SKM-1 (cell line): ENCODE measurements around the gene CEACAM5.
"Not testable (repeated sequence)": the region's sequence is repeated elsewhere in the genome, so short reads cannot be mapped to it uniquely, and the experiment has no call there.

Experiments used
- DNase-seq: peaks from one replicate; lab custom pipeline; 2025; ENCODE audit not compliant: unreplicated experiment; lab: John Stamatoyannopoulos, UW

CEACAM5 gene

DNA sequence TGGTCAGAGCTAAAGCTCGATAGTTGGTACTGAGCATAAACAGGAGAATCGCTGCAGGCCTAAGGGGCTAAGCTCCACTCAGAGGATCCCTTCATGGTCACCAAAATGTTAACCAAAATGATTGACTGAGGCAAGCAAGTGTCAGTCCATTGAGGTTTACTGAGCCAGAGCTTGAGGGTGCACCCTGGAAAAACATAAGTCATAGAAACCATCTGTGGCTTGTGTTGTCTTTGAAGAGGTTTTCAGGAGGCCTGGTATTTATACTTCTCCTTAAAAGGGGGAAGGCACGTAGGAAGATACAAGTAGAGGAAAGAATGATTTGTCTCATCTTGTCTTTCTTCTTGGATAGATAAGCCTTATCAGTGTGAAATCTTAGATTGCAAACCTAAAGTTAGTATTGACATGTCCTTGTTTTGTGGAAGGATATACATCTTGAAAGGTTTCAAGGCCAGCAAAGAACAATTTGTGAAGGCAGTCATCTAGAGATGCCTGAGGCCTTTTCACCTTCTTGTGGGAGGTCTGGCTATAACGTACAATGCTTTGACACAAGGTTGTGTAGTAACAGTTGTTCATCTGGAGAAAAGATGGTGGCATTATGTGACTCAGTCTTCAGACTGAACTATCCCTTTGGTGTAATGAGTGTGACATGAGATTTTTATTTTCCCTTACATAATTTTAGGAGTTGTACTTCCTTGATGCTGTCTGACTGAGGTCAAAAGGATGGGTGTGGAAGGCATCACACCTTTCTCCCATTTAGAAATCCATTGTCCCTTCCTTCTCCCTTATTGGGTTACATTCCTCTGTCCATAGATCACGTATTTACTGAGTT lies 32.2 kb downstream of the CEACAM5 start:
- no peak for DNase-seq

DNA sequence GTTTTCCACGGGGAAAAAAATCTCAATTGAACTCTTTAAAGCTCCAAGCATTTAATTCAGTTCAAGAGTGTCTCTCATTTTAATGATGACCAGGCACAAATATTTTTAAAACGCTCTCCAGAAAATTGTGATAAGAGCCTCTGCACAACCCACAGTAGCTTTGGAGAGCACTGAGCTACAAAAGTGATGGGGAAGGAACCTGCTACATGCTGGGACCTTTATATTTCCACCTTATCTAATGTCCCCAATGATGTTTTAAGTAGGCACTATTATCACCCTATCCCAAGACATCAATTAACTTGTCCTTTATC lies 32.8 kb downstream of the CEACAM5 start:
- DNase-seq = no peak

DNA sequence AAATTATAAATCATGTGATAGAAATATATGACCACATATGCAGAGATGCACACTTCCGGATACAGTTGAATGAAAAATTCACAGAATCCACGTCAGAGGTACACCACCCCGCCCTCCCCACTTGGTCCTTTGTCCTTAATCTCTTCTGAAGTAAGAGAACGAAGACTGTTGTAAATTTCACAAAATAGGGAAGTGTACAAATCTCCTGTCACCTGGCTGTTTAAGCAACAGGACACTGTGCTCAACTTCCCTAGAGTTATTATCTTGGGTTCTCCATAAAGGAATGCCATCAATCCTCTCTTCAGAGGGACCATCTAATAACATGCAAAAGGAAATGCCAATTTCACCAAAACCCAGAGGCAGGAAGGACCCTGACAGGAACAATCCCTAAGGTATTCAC lies 36.4 kb downstream of the CEACAM5 start:
- DNase-seq = no peak

DNA sequence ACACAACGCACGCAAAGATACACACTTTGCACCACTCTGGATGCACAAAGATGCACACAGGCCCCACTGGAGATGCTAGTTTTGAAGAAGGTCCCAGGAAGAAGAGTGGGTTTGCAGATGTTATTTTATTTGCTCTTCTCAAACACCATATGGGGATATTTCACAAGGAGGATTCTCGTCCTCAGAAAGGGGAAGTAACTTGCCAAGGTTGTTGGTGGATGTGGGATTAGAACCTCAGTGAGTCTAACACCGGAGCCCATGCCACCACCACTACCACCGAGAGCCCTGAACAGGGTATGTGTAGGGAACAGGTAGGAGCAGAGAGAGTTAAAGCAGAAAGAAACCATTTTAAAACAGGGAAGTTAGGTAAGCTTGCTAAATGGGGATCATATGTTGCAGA lies 37.3 kb downstream of the CEACAM5 start:
- DNase-seq = no peak

DNA sequence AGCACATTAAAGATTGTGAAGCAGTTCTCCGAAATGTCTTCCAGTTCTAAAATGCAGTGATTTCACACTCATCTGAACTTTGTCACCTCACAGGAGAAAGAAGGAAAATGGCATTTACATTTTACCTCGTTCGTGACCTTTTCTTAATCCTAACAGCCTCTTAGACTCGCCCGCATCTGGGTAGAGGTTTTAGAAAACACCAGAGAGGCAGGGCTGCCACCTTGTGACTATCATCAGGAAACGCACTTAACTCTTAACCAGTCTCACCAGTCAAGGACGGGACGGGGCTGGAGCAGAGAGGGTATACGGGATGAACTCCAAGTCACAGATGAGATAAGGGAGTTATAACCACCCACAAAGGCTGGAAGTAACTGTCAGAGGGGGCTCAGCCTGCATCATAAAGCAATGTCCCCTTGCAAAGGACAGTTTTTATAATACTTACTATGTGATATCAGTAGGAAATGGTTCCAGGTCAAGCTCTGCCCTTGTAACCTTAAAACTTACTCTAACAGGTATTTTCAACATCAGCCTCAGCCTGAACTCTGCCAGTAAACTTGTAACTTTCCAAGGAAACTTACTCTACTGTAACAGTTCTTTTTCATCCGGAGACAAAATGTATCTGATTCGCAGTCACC lies 38.3 kb downstream of the CEACAM5 start:
- DNase-seq = no peak

DNA sequence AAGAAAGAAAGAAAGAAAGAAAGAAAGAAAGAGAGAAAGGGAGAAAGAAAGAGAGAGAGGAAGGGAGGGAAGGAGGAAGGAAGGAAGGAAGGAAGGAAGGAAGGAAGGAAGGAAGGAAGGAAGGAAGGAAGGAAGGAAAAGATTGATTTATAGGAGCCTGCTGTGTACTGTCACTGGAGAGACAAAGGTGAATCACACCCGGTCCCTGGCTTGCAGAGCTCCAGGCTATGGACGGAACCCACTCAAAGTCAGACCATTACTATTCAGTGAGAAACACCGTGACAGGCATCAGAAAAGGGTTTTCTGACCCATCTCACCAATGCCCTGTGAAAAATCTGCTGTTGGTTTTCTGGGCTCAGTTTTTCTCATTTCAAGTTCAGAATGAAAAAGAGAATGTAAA lies 39.6 kb downstream of the CEACAM5 start:
- DNase-seq = no peak

DNA sequence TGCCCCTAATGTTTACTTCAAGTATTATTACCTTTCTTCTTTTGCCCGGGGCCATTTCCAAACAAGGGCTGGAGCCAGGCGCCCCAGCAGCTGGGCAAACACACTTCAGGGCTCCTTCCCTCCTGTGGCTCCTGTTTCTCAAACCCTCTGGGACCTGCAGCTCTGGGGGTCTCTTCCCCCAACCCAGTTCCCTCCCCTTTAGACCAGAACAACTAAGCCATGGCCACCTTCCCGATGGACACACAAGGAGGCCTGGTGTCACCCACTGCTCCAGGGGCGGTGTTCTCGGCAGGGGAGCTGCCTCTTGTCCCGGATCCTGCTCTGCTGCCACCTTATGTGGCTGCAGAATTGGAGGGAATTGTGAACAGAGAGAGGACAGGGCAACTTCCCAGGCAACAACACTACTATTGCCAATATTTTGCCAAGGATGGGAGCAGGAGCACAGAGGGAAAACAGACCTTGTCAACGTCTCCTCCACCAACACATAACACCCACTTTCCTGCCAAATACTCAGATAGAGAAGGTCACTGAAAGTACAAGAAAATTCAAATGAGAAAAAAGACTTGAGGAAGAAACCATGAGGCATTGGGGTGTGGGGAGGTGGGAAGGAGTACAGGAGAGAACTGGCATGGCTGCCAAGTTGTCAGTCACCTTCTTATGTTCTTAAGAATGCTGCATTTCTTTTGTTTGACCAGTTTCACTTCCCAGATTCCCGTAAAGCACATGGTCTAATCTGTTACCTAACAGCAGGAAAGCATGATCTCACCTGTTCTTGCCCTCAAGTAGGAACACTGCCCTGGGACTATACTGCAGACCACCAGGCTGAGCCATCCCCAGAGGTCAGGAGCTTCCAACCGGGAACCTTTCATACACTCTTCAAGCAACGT lies 42.1 kb downstream of the CEACAM5 start:
- not testable (repeated sequence) for DNase-seq

DNA sequence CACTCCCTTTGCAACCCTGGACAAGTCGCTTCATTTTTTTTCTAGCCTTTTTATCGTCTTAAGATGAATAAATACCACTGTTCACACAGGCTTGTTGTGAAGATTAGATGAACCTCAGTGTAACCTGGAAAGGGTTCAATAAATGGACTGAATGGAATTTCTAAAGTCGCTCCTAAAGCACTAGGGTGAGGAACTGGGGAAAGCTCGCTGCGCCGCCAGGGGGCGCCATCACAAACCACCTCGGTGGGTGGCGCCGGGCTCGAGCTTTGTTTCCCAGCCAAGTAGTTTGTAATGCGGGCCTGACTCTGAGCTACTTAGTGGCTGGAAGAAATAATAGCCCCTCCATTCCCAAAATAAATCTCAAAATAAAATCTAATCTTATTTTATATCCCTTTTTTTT lies 44.7 kb downstream of the CEACAM5 start:
- DNase-seq = no peak

DNA sequence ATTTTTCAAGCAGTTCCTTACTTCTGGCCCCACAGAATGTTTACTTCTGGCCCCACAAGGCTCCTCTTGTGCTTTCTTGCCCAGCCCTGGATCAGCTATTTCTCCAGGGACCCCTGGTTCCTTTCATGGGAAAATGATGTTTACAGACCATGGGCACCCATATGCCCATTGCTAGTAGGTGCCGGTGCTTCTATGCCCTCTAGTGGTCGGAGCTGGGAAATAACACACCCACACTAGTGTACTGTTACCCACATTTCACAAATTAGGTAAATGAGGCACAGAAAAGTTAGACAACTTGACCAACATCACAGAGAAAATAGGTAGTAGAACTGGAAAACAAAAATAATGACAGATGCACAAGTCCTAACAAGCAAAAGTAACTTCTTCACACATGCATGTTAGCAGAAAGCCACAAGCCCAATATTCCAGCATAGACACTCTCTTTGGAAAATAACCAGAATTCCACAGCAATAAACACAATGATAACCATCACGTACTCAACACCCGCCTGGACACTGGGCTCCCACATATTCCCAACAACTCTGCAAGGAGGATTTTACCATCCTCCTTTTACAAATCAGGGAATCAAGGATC lies 45.6 kb downstream of the CEACAM5 start:
- DNase-seq = no peak

DNA sequence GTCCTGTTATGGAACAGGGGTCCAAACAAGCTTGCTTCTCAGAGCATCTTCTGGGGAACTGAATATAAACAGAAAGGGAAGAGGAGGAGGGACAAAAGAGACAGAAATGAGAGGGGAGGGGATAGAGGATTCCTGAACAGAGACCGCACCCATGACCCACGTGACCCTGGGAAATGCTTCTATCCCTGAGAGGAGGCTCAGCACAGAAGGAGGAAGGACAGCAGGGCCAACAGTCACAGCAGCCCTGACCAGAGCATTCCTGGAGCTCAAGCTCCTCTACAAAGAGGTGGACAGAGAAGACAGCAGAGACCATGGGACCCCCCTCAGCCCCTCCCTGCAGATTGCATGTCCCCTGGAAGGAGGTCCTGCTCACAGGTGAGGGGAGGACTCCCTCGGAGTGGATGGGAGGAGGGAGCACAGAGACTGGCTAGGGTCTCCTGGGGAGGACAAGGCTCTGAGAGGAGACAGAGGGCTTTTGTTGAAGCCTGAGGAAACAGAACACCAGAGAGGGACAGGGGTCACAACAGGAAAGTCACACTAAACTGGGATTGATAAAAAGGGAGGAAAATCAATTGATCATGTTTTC lies 47.0 kb downstream of the CEACAM5 start, which contains the start of gene CEACAM6:
TSS of gene CEACAM6 (plus strand) at position 203 of the 586 bp plus-strand sequence. CDS start at position 312, 109 bp downstream.
- DNase-seq = no peak

DNA sequence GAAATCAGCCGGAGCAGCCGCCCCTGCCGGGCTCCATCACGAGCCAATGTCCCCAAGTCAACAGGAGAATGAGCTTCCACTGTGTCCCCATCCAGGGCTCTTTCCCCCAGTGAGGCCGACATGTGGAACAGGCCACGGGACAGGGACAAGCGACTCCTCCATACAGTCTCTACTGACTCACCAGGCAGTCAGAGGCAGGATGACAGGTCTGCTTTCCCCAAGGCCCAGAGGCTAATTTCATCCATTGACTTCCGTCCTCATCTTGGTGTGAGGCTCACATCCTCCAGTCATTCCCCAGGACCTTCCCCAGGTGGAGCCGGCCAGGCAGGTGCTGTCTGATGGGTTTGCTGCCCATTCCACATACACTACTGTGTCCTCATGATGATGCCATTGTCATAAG lies 50.4 kb downstream of the CEACAM5 start:
- no peak for DNase-seq

DNA sequence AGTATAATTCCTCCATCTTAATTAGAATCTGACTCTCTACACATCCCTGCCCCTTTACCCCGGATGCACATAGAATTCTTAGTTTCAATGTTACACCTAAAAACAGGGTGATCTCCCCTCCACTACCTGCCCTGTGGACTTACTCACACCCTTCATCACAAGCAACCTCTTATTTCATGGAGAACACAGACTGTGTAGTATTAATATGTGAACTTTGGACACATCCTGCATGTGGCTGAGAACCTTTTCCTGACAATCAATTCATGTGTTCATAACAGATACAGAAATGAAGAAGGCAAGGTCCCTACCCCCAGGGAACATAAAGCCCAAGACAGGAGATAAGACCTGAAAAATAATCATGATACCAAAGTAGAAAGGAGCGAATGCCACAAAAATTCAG lies 58.7 kb downstream of the CEACAM5 start:
- DNase-seq = no peak

DNA sequence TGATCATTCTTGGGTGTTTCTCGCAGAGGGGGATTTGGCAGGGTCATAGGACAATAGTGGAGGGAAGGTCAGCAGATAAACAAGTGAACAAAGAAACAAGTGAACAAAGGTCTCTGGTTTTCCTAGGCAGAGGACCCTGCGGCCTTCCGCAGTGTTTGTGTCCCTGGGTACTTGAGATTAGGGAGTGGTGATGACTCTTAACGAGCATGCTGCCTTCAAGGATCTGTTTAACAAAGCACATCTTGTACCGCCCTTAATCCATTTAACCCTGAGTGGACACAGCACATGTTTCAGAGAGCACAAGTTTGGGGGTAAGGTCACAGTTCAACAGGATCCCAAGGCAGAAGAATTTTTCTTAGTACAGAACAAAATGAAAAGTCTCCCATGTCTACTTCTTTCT lies 59.7 kb downstream of the CEACAM5 start:
- not testable (repeated sequence) for DNase-seq

DNA sequence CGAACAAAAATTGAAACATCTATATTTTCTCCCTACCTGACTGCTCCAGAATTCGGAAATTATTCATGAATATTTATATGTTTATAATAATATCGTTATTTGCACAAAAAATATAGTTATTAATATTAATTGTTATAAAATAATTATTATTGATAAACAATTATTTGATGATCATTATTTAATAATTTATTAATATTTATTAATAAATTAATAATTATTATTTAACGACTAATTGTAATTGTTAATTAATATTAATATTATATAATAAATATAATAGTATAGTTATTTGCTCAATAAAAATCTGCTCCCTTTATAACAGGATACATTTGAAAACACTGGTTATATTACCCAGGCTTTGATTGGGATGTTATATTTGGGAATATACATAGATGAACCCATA lies 61.2 kb downstream of the CEACAM5 start:
- DNase-seq = no peak

DNA sequence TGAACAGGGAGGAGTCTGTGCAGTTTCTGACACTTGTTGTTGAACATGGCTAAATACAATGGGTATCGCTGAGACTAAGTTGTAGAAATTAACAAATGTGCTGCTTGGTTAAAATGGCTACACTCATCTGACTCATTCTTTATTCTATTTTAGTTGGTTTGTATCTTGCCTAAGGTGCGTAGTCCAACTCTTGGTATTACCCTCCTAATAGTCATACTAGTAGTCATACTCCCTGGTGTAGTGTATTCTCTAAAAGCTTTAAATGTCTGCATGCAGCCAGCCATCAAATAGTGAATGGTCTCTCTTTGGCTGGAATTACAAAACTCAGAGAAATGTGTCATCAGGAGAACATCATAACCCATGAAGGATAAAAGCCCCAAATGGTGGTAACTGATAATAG lies 63.0 kb downstream of the CEACAM5 start:
- DNase-seq = no peak

DNA sequence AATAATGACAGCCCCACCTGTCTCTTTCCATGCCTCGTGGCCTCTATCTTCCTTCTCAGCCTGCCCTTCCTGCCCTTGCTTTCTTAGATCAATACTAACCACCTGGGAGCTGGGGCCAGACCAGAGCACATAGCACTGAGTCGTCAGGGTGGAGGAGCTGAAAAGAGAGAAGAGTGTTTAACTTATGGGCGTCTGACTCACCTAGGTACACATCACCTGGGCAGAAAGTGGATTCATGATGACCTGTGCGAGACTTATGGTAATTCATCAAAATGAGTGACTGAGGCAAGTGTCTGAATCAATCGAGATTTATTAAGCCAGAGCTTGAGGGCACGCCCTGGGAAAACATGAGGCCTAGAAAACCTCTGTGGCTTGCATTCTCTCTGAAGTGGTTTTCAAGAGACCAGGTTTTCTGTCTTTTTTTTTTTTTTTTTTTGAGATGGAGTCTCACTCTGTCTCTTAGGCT lies 66.1 kb downstream of the CEACAM5 start:
- DNase-seq = no peak

DNA sequence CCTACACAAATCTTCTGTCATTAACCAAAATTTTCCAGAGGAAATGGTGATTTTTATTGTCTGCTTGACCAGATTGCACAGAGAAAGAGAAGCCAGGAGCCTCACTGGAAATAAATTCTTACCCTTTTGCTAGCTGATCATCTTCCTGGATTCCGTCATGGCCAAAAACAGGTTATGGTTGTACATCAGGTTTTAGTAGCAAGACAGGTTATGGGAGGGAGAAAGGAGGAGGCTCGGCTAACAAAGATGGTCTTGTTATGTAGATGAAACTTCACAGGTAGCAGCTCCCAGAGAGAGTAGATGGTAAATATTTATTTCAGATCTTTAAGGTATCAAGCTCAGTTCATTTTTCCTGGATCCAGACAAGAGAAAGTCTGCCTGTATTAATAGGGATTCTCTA lies 68.3 kb downstream of the CEACAM5 start:
- no peak for DNase-seq
